ENCODE data around the gene STRADA.
A peak's percentile ranks its signal among the peaks of the same experiment; 100 is the strongest.

Gene STRADA, protein sequence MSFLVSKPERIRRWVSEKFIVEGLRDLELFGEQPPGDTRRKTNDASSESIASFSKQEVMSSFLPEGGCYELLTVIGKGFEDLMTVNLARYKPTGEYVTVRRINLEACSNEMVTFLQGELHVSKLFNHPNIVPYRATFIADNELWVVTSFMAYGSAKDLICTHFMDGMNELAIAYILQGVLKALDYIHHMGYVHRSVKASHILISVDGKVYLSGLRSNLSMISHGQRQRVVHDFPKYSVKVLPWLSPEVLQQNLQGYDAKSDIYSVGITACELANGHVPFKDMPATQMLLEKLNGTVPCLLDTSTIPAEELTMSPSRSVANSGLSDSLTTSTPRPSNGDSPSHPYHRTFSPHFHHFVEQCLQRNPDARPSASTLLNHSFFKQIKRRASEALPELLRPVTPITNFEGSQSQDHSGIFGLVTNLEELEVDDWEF

DNA sequence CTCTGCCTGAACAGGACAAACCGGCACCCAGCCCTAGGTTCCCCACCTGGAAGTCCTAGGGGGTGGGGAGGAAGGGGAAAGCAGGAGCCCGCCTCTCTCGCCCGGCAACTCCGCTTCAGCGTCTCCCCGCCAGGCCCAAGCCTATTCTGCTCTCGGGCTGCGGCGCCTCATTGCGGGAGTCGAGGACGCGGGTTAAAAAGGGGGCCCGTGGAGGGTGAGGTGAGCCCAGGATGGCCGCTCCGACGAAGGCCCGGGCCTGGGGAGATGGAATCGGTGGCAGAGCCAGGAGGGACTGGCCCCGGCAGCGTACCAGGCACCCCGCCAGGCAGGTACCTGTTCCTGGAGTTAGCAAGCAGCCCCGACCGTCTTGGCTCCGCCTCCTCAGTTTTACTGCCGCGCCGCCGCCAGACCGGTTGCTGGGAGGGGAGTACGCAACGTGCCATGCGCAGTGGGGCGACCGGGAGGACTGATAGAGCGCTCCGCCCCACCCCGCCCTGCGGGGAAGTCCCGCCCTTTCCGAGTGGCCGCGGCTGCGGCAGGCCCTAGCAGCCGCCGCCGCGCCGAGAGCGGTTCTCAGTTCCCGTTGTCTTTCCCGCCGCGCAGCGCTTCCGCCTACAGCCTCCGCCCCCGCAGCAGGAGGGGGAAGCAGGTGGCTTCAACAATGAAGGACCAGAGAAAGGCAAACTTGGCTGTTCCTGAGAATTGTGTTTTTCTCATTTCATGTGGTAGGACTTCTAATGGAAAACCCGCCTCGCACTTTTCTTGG lies at the start of gene STRADA:
Gene STRADA, minus strand, starts transcription at position 392 of the 766 bp plus-strand sequence. CDS start 13,430 bp downstream, outside the sequence.
- DNase-seq, result peak; percentile 96

DNA sequence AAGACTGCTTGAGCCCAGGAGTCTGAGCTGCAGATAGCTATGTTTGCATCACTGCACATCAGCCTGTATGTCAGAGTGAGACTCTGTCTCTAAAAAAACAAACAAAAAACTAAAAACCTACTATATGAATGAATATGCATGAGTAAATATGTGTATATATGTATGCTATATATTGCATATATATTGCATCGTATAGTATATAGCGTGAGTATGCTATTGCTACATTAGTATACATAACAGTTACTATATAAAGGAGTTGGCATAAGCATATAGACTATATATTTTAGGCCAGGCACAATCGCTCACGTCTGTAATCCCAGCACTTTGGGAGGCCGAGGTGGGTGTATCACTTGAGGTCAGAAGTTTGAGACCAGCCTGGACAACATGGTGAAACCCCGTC lies 48.5 kb upstream of the STRADA start:
- DNase-seq, result no peak

DNA sequence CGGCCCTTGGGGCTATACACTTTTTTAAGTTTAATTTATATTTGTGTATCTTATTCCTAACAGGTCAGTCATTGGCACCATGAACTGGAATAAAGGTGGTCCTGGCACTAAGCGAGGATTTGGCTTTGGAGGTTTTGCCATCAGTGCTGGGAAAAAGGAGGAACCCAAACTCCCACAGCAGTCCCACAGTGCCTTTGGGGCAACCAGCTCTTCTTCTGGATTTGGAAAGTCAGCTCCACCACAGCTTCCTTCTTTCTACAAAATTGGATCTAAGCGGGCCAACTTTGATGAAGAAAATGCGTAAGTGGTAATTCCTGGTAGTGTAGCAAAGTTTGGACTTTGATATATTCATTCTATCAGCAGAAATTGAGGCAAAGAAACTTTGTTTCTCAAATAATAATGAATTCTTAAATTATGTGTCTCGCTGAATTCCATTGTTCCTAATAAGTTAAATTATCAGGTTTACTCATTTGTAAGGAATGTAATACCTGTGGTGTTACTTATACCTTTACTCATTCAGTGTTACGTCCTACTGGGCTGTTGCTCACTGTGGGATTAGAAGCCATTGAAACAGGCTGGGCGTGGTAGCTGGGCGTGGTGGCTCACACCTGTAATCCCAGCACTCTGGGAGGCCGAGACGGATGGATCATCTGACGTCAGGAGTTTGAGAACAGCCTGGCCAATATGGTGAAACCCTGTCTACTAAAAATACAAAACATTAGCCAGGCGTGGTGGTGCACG lies 45.5 kb upstream of the STRADA start:
- DNase-seq, result no peak

DNA sequence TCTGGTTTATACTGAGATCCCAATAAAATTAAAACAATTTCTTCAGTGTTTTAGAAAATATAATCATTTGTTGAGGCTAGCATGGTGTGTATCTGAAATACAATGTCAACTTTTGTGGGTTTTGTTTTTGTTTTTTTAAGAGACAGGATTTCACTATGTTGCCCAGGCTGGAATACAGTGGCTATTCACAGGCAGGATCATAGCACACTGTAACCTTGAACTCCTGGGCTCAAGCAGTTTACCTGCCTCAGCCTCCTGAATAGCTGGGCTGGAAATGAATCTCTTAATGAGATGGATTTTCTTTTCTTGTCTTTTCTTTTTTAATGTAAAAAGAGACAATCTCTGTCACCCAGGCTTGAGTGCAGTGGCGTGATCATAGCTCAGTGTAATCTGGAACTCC lies 44.5 kb upstream of the STRADA start:
- DNase-seq, result no peak

DNA sequence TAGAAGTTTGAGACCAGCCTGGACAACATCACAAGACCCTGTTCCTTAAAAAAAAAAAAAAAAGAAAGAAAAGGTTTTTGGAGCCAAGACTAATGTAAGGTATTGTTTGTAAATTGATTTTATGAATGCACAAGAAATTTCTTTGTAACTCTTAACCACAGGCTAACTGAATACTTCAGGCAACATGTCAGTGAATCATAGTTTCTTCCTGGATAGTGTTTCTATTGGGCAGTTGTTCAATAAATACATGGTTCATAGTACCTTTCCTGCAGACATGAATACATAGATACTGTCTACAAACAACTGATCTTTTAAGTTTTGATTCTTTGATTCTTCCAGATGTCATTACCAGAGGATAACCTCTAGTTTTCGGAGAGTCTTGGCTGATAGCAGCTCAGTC lies 44.0 kb upstream of the STRADA start:
- peak; percentile 27 for DNase-seq

DNA sequence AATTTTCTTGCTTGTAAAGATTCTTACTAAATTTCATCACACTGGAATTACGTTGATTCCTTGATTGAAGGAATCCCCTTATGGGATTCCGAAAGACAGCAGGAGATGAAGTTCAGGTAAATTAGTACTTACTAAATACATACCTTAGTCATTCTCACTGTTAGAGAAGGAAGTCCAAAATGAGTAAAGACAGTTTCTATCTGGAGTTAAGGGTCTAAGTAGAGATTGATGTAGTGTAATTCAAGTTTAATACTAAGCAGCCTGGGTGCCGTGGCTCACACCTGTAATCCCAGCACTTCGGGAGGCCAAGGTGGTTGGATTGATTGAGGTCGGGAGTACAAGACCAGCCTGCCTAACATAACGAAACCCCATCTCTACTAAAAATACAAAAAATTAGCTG lies 41.9 kb upstream of the STRADA start:
- DNase-seq, result no peak

DNA sequence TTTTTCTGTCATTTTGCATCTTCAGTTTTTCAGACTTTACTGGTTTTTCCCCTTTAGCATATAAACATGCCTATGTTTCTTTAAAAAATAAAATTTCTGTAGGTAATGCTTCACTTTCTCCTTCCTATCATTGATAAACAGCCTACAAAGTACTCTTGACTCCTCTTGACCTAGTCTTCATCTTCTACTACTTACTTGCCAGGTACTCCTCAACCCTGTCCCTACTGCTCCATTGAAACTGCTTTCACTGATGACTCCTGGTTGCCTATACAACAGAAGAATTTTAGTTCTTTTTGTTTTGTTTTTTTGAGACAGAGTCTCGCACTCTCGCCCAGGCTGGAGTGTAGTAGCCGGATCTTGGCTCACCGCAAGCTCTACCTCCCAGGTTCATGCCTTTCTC lies 39.3 kb upstream of the STRADA start:
- no peak for DNase-seq

DNA sequence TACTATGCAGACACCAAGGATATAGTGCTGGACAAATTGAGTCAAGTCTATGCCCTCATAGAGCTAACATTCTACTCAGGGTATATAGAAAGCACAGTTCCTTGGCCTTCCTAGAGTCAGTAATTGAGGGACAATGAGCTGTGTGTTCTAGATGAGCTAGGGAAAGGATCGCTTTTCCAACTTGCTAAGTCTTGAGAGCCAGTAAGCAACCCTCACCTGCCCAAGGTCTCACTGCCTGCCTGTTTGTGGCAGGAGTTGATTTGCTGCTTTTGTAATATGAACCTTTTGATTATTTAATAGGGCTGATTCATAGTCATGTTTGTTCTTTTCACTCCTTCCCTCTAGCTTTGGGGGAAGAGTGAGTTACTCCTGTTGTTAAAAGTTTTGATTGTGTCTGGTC lies 38.9 kb upstream of the STRADA start:
- no peak for DNase-seq

DNA sequence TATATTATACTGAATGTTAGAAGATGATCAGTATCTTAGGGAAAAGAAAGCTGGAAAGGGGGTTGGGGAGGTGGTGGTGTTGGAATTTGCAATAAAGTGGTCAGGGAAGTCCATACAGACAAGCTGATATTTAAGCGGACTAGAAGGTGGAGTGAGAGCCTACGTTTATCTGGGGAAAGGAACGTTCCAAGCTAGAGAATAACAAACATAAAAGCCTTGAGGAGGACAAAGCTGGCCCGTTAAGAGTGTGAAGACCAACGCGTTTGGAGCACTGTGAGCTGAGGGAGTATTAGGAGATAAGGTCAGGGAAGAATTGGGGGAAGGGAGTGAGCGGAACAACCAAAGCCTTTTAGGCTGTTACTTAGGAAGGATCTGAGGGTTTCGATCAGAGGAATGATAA lies 33.8 kb upstream of the STRADA start:
- DNase-seq, result no peak

DNA sequence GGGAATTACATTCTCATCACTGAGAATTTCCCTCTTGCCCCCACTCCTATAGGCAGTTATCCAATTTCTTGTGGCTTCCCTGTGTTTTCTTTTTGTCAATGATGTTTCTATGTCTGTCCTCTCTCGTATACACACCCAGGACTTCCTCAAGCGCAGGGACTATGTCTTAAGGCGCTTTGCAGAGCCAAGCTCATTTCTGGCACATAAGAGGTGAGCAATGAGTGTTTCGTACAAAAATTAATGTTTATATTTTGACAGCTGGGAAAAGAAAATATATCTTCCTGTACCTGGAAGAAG lies 33.3 kb upstream of the STRADA start:
- DNase-seq, result no peak

DNA sequence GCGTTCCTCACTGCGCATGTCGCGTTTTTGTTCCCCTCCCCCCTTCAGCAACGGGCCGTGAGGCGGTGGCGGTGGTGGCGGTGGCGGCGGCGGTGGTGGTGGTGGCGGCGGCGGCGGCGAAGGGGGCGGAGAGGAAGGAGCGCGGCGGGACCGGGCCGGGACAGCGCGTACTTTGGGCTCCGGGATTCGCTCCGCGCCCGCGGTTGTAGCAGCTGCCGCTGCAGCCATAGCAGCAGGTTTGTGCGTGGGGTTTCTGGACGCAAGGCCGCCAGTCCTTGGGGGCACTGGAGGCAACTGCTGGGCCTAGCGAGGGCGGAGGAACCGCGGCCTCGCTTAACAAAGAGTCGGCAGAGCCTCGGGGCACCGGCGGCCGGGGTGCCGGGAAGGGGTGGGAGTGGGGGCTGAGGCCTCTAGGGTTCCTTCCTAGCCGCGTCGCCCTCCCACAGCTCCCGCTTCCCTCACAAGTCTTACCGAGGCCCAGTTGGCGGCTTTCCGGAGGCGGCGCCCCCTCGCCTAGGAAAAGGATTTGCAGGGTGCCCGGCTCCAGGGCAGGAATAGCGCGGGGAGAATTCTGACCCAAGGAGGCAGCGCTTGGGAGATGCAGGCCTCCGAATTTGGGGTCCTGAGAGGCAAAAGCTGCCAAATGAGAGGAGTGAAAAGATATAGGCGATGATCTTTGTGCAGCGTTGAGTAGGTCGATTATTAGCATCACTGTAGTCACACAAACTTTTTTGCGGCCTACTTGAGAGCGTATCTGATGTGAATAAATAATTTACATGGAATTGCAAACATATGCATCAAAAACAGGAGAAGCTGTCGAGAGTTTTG lies 32.8 kb upstream of the STRADA start, which contains the start of gene DDX42:
Gene DDX42, plus strand, starts transcription at position 30 of the 828 bp plus-strand sequence. CDS start 12,880 bp downstream, outside the sequence.
- peak; percentile 60 for DNase-seq

DNA sequence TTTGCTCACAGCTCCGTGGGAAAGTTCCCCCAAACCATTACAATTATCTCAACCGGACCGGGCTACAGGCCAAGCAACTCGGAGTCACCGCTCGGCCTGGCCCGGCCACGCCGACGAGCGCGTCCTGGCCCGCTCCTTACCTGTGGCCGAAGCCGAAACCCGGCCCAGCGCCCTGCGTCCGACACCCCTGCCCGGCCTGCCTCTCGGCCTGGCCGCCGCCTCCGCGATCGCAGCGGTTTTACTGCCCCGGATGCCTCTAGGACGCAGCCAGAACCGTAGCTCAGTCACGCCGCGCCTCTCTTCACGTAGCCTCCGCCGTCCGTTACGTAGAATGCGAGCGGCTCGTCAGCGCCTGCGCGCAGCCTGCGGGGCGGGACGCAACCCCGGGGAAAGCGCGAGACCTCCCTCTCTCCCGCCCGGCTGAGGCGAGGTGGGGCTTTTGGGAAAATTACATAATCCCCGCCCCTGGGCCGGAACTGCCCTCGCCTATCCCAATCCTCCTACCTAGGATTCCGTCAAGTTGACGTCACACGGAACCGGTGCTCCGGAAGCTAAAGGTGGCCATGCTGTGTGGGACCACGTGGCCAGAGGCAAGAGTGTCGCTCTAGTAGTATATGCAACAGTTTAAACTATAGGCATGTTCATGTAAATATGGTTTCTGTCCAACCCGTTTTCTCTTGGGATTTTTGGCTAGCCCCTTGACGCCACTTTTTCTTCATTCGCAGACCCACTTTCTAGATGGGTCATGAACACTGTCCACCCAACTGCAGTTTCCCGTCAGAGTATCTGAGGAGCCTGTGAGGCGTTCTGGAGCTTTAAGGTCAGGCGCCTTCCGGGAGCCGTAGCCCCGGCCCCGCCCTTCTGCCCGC lies 31.9 kb upstream of the STRADA start, which contains the start of gene CCDC47:
Gene CCDC47, minus strand, starts transcription at position 326 of the 869 bp plus-strand sequence. CDS start 7,422 bp downstream, outside the sequence.
- DNase-seq, result peak; percentile 100

DNA sequence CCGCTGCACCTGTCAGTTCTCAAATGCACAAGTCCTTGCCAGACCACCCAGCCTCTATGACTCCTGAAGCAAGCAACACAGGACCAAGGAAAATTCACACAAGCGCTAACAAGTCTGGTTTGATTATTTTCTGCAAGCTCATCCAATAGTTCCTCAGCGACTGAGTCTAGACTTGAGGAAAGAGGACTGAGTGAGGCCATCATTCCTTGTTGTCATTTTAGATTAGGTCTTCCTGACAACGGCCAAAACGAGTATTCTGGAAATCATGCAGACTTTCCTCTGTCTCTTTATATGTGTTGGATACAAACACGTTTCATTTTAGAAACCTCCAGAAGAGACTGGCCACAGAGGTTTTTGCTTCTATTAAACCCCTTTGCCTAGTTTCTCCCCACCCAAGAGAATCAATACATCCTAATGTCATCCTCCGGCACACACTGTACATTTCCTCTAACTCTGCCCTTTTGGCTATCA lies 31.2 kb upstream of the STRADA start:
- DNase-seq, result no peak

DNA sequence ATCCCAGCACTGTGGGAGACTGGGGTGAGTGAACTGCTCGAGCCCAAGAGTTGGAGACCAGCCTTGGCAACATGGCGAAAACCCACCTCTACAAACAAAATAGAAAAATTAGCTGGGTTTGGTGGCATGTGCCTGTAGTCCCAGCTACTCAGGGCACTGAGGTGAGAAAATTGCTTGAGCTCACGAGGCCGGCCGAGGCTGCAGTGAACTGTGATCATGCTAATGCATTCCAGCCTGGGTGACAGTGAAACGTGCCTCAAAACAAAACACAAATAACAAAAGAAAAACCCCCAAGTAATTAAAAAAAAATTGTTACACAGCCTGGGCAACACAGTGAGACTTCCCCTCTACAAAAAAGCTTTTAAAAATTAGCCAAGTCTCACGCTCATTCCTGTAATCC lies 26.8 kb upstream of the STRADA start:
- no peak for DNase-seq

DNA sequence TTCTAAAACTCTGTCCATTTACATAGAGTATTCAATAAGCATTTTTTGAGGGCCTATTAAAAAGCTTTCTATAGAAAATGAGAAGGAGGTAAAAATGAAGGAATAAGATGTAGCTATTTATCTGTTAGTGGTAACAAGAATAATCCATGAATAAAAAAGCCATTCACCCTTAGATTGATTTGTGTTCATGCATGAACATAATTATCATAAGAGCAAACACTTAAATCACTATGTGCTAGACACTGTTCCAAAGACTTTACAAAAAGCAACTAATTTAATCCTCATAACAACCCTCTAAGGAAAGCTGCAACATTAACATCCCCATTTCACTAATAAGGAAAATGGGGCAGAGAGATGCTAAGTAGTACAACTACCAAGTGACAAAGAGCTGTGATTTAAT lies 25.2 kb upstream of the STRADA start:
- DNase-seq, result no peak

DNA sequence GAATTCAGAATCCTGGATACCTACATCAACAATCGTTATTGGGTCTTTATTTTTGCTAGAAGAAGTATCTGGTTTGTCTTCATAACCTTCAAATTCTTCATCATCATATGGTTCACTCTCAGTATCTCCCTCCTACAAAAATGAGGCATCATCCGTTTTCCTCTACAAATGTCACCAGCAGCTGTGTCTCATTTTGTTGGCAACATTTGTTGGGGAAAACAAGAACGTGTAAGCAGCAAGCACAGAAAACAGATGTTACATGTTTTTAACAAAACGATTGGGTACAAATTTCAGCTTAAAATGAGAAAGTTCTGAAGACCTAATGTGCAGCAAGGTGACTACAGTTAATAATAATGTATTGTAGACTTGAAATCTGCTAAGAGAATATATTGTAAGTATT lies 23.1 kb upstream of the STRADA start:
- no peak for DNase-seq

DNA sequence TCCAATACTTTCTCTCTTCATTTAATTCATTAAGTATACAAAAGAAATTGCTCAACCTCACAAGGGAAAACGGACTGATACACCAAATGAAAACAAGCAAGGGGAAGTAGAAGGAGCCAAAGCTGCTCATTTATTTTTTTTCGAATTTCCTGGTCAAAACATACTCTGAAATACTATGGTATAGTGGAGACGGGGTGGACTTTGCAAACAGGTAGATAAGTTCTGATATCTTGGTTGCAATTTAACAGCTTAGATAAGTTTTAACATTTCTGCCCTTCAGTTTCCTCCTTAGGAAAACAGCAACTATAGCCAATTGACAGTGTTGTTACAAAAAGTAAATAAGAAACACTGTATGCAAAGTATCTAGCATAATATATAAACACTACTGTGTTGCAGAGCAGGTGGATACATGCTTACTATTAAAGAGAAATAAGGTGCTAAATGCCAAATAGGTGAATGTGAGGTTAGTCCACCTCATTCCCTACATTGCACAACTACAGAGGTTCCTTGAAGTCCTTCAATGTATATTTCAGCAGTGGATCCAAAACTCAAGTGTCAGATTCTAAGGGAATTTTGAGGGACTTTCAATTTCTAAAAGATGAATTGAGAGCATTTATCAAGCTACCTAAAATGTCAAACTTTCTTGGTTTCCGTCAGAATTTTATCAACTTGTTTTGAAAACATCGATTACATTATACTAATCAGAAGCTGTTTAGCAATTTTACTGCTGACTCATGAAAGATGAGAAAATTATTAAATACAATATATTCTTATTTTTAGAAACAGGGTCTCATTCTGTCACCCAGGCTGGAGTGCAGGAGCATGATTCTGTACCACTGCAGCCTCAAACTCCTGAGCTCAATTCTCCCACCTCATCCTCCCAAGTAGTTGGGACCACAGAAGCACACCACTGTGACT lies 20.8 kb upstream of the STRADA start:
- no peak for DNase-seq

DNA sequence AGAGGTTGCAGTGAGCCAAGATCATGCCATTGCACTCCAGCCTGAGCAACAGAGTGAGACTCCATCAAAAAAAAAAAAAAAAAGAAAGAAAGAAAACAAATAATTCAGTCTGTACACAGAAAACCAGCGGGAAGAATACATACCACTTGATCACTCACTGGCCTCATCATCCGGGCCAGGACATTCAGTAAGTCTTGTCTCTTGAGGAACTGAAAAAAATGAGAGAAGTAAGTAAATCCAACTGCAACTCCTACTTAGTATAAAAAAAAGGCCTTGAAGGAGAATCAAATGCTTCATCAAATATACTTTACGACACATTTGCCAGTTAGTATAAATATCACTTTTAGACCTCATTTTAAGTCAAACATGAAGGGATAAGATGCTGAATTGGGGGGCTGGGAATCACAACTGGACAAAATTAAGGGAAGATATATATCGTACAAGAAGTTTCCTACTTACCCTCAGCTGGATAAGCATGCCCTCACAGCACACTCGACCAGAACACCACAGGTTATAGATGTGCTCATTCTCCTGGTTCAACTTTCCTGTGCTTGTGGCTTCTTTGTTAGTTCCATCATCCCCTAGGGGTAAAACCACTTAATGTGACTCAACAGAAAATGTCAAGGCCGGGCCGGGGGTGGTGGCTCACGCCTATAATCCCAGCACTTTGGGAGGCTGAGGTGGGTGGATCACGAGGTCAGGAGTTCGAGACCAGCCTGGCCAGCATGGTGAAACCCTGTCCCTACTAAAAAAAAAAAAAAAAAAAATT lies 19.4 kb upstream of the STRADA start:
- peak; percentile 28 for DNase-seq

DNA sequence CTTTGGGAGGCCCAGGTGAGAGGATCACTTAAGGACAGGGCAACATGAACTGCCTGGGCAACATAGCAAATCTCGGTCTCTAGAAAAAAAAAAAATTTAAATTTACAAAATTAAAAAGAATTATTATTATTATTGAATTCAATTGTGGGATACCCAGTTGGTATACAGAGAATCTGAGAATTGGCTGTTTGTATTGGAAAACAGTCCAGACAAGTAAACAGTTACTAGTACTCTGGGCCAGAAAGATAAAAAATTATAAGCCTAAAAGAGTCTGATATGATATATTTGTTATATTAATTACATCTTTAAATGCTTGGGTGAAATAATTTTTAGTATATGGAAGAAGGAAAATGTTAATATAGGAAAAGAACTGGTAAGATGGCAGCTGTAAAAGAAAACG lies 16.8 kb upstream of the STRADA start:
- no peak for DNase-seq
